ENCODE results near the gene TBC1D22A. TPM values are rescaled to one million over a fixed set of nuclear protein-coding genes. Genes with fewer than 3 reads are reported as not detected.

TBC1D22A gene
- total and polyA plus RNA-seq, 10 of the 15 experiments (the other 5 are each of a cell fraction or from before 2014, with no cell fraction given): 0.63 to 44.7 (median 27.4) TPM

DNA sequence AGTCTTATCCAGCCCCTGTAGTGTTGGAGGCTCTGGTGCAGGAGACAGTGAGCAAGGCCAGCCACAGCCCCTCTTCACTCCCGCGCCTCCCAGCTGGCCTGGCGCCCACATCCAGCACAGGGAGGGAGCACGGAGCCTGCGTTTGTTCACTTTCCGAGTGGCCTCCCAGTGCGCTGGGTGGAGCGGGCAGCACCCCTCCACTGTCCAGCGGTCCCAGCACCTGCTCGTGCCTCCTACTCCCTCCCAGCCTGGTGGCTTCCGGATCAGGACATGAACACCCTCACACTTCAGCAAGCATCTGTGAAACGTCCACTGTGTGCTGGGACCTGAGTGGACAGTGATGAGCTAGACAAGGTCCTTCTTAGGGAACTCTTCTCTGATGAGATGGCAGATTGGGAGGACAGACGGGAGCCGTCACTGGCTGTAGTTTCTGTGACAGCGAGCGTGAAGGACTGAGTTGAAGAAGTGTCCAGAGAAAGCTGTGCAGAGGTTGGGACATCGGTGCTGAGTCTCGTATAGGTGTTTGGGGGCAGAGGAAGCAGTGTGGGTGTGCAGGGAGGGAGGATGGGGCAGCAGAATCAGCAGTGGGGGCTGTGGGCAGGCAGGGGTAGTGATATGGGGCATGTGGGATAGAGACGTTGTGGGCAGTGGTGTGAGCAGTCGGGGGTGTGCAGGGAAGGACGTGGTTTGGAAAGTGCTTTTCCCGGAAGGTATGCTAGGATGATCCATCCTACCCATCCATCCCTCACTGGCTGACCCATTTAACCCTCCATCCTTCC lies 256.8 kb downstream of the TBC1D22A start:
- in situ Hi-C loops (cut with MboI) (no loop called here), intact Hi-C loops (cut with micrococcal nuclease; ENCODE audit: unreplicated experiment) (no loop called here)
- BruUV-seq (replicated peaks): no TSS peak
- Histone ChIP-seq H4K20me1 (ENCODE audit: control insufficient read depth, insufficient read depth) (no peaks in the 10 kb centered on the region), H3K36me3 (ENCODE audit: control insufficient read depth in 2 of 2, insufficient read depth in 2 of 2, low read length in 1 of 2) (peaks cover 0 to 9% of the 10 kb centered on the region in 2 experiments; a peak in 3 of 4 replicates), H2AFZ (ENCODE audit: control insufficient read depth, low read depth, low read length) (no peak overlapping the region), H3K27me3 (replicated peaks in 1 of 2; ENCODE audit: control insufficient read depth in 2 of 2, insufficient read depth in 2 of 2, low read length in 1 of 2) (no peaks in the 10 kb centered on the region), H3K79me2 (ENCODE audit: control insufficient read depth, insufficient read depth, low read length) (no peaks in the 10 kb centered on the region; the same call in none of the 2 replicates), H3K9me3 (replicated peaks; ENCODE audit: control insufficient read depth, insufficient read depth, low read length) (peaks cover 25% of the 10 kb centered on the region; the same call in 2 of the 3 replicates), H3K4me3 (no peak overlapping the region), H3K4me2 (ENCODE audit: control insufficient read depth, insufficient read depth) (no peak overlapping the region), H3K9ac (ENCODE audit: control insufficient read depth, insufficient read depth, low read length) (no peak overlapping the region), H3K4me1 (ENCODE audit: control insufficient read depth, insufficient read depth, low read length) (no peaks in the 10 kb centered on the region), H3K27ac (ENCODE audit: control insufficient read depth, insufficient read depth) (no peak overlapping the region)
- WGBS (ENCODE audit: insufficient coverage, insufficient replicate concordance, low lambda C conversion rate, missing lambda C conversion rate): 98% methylated on average over 22 of the region's 22 CpGs
- no peak for FAIRE-seq
- TF ChIP-seq BCLAF1 (IDR thresholded peaks at IDR 0.05) (no peak), TCF7 (IDR thresholded peaks at IDR 0.05; ENCODE audit: borderline replicate concordance) (no peak), GABPA (IDR thresholded peaks at IDR 0.05; ENCODE audit: low read depth) (no peak), MEF2A (IDR thresholded peaks at IDR 0.05; ENCODE audit: insufficient read depth, low read depth, low read length) (no peak), POLR2AphosphoS5 (IDR thresholded peaks at IDR 0.05; ENCODE audit: low read length) (no peak)
- ATAC-seq: no peak
- POLR2A ChIA-PET: no interaction called here
- DNase-seq (ENCODE audit: low read depth, low spot score): no peak
- RAD21 ChIA-PET (ENCODE audit: unreplicated experiment): no interaction called here
- SMC1A ChIA-PET (ENCODE audit: uncharacterized antibody, unreplicated experiment): no interaction called here
- CTCF ChIA-PET: no interaction called here

All from GM12878 (cell line).